Measurements from ENCODE around the gene C2orf76.
A peak's percentile ranks its signal among the peaks of the same experiment; 100 is the strongest.
"Not testable (repeated sequence)": the region's sequence is repeated elsewhere in the genome, so short reads cannot be mapped to it uniquely, and the experiment has no call there.

The C2orf76 gene

GRCh38 chr2:119292226-119292625 is 74.4 kb downstream of the C2orf76 start:
- no peak for DNase-seq

DNA sequence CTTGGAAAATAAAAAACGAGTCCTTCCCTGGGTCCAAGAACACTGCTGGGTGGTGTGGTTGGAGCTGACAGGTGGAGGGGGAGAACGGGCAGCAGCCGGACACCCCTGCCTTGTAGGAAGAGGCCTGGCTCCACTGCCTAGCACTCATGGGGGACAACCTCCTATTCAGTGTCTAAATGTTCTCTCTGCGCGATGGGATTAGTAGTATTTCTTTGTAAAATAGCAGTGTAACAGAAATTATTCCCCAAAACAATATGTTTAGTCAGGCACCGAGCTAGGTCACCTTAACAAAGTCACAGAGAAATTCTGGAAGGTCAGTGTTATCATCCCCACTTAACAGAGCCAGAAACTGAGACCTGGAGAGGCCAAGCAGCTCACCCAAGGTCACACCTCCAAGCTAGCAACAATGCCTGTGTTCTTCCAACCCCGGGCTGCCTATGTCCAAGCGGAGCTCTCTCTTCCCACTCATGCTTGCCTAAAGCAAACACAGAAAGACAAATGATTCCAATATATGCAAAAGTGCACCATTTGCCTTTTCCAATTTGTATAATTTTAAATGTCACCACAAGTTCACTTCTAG is 75.0 kb downstream of the C2orf76 start:
- DNase-seq, result no peak

DNA sequence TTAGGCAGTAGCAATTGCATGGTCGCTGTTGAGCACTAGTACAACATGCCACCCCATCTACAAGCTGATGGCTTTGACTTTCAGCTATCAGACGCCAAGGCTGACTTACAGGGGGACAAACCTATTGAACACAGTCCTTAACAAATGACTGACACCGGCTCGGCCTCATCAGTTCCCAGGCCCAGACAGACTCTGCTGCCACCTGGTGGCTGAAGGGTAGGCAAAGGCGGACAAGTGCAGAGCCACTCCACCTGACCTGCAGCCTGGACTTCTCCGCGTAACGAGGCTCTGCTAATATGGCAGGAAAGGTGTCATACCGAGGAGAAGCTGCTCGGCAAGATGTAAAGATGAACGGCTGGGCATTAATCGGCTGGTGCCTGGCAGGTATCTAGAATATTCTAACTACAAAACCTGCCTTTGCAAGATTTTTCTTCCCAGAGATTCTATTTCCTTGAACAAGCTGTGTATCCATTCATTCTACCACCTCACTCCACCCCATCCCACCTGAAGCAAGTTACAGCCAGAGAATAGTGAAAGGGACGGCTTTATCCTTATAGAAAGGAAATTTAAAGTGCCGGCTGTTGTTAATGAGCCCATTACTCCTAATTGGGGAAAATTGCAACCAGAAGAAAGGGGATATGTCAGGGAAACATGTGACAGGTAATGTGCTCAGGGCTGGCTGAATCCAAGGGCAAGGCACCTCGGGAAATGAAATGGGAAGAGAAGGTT is 75.6 kb downstream of the C2orf76 start:
- DNase-seq, result peak; percentile 59

DNA sequence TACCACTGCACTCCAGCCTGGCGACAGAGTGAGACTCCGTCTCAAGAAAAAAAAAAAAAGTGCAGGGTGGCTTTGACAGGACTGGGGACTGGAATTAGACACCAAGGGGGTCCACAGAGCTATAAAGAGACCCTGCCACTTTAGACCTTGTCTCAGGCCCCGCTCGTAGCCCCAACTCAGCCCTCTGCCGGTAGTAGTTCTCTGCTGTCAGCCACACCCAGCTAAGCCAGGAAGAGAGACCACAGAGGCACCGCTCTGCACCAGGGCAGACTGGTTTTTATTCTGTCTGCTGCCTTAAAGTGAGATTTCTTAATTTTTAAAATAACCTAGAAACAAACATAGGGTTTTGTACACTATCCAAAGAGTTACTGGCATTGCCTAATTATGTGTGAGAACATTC is 77.0 kb downstream of the C2orf76 start:
- DNase-seq, result no peak

- DNase-seq, result no peak
These were observed 77.5 kb downstream of the C2orf76 start for GRCh38 chr2:119289093-119289492.

GRCh38 chr2:119288576-119288975 is 78.1 kb downstream of the C2orf76 start:
- DNase-seq, result no peak

DNA sequence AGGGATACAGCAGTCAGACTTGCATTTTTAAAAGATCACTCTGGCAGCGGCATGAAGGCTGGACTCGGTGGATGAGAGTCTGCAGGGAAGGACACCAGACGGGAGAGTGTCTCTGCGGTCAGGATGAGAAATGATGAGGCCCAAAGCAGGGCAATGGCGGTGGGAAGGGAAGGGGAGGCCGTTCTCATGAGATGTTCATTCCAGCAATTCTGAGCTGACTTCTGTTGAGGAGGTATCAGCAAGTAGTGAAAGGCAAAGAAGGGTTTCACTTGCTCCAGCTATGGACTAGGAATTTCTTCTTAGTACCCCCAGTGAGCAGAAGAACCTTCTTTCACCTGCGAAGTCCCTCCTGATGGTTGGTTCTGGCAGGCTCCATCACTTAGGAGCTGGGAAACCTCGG is 80.0 kb downstream of the C2orf76 start:
- DNase-seq, result no peak

GRCh38 chr2:119283873-119284331 is 82.7 kb downstream of the C2orf76 start:
- DNase-seq, result no peak

GRCh38 chr2:119282996-119283511 is 83.6 kb downstream of the C2orf76 start:
- peak; percentile 0 for DNase-seq

DNA sequence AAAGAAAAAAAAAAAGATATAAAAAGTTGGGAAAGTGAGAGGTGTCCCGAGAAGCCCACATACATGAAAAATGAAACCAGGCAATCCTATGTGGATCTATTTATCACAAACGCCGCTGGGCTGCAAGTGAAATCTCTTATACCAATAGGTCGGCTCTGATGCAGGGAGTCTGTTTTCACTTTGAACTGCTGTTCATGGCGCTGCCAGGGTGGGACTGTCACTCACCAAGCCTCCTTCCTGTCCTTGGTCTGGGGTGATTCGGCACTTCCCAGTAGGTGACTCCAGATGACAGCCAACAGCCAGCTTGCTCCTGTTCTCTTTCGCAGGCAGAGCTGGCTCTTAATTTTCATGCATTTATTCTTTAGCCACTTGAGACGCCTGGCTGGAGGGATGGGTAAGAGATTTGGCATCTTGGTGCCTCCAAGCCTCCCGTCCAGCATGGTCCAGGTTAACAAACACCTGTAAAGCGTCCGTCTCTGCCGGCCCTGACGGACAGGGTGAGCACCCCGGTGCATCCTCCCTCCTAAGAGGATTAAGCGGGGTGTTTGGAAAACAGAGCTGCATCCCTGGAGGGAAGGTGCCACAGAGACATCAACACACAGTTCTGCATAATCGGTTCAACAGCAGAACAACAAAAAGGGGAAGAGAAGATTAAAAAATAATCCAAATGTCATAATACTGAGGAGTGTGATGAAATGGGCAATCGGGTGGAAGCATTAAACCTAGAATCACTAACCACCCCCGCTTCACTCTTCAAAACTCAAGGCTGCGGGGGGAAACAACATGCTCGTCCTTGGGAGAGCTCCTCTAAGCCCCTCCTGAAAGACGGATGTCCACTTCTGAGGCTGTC is 84.3 kb downstream of the C2orf76 start:
- no peak for DNase-seq

DNA sequence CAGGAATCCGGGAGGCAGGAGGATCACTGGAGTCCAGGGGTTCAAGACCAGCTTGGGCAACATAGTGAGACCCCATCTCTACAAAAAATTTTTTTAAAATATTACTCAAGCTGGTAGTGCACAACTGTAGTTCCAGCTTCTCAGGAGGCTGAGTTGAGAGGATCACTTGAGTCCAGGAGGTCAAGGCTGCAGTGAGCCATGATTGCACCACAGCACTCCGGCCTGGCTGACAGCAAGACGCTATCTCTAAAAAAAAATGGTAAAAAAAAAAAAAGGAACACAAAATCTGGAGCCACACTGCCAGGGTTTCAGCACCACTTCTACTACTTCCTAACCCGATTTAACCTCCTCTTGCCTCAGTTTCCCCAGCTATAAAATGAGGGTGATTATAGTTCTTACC is 86.0 kb downstream of the C2orf76 start:
- no peak for DNase-seq

- DNase-seq, result no peak
These were observed 87.0 kb downstream of the C2orf76 start for GRCh38 chr2:119279666-119280065.

GRCh38 chr2:119278946-119279345 is 87.7 kb downstream of the C2orf76 start:
- no peak for DNase-seq

DNA sequence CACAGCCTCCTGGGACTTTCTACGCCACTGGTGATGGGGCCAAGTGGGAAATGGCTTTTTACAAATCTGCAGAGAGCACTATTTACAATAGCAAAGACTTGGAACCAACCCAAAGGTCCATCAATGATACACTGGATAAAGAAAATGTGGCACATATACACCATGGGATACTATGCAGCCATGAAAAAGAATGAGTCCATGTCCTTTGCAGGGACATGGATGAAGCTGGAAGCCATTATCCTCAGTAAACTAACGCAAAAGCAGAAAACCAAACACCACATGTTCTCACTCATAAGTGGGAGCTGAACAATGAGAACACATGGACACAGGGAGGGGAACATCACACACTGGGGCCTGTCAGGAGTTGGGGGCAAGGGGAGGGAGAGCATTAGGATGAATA is 88.2 kb downstream of the C2orf76 start:
- DNase-seq, result not testable (repeated sequence)

- no peak for DNase-seq
These were observed 89.8 kb downstream of the C2orf76 start for GRCh38 chr2:119276864-119277263.

GRCh38 chr2:119267604-119268003 is 99.0 kb downstream of the C2orf76 start:
- no peak for DNase-seq

DNA sequence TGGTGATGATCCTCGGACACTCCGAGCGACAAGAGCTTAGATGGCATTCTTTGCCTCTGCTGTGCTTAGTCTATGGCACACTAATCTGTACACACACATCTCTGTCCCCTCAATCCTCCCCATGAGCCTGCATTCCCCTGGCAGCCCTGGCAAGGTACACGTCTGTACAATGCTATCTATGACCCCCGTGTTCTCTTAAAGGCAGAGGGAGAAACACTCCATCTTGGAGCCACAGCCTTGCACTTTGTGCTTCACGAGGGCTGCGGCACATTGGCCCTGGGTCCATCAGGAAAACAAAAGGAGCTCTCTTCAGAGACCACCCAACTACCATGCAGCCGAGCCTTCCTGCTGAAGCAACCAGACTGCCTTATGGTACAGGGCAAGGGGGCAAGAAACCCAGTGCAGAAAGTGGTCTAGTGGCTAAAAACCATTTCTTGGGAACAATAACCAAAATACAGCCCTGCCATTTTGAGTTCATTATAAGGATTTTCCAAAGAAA is 100.5 kb downstream of the C2orf76 start:
- no peak for DNase-seq

- no peak for DNase-seq
These were observed 101.0 kb downstream of the C2orf76 start for GRCh38 chr2:119265693-119266066.

- peak; percentile 53 for DNase-seq
These were observed 101.6 kb downstream of the C2orf76 start for GRCh38 chr2:119264781-119265692.

DNA sequence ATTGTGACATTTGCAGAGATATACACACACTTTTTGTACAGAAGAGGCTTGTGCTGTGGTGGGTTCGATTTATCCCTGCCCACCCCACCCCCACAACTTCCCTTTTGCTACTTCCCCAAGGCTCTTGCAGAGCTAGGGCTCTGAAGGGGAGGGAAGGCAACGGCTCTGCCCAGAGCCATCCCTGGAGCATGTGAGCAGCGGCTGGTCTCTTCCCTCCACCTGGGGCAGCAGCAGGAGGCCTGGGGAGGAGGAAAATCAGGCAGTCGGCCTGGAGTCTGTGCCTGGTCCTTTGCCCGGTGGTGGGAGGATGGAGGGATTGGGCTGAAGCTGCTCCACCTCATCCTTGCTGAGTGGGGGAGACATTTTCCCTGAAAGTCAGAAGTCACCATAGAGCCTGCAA is 103.0 kb downstream of the C2orf76 start:
- DNase-seq, result no peak

DNA sequence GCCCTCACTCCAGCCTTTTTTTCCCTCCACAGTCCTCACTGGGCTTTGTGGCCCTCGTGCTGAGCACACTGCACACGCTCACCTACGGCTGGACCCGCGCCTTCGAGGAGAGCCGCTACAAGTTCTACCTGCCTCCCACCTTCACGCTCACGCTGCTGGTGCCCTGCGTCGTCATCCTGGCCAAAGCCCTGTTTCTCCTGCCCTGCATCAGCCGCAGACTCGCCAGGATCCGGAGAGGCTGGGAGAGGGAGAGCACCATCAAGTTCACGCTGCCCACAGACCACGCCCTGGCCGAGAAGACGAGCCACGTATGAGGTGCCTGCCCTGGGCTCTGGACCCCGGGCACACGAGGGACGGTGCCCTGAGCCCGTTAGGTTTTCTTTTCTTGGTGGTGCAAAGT is 103.6 kb downstream of the C2orf76 start:
- no peak for DNase-seq

DNA sequence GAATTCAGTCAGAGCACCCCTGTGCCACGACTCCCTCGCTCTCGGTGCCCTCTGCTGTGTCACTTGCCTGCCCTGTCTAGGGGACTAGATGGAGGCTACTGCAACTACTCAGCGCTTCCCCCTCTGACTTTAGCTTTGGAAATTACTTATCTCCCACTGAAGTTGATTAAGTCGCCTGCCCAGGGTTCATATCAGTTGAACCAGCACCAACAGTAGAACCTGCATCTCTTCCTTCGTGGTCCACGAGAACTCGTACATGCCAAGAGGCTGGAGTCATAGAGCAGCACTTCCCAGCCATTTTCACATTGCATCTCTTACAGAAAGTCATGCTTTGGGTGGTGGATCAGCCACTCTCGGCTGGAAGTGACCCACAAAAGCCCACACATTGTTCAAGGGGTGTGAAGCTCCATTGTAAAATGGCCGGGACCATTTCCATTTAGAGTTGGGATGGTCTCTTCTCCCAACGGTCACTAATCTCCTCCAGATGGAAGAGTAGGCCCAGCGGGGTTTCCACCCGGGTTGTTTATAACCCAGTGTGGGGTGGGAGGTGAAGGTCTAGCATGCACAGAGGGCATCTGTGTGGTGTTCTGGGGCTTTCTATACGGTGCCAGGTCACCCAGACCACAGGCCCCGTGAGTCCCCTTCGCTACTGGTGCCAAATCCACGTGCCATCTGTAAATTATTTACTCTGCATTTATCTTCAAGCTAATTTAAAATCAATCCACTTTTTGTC is 105.0 kb downstream of the C2orf76 start:
- no peak for DNase-seq
